HCT116 (cell line): Measurements from ENCODE around the gene TIMP1.

Experiments
- ATF3 ChIP-seq: IDR thresholded peaks from 2 replicates; pipeline ENCODE4 v1.6.1; 2012
- CTCF ChIP-seq, 3 experiments: fragments of 200-600 bp in 1 of 3; sonication (generic) in 1 of 3; IDR thresholded peaks in 2 of 3; conservative IDR thresholded peaks in 1 of 3; 2 replicates each; pipeline ENCODE4 v1.5.1; 2012 to 2017; ENCODE audit warnings: low read depth in 2 of 3, low read length in 2 of 3, antibody characterized with exemption in 1 of 3, borderline replicate concordance in 1 of 3, control low read depth in 1 of 3, mild to moderate bottlenecking in 1 of 3, mixed read lengths in 1 of 3, mixed run types in 1 of 3, moderate library complexity in 1 of 3; ENCODE audit not compliant: insufficient read depth in 1 of 3
- EGR1 ChIP-seq: IDR thresholded peaks from 2 replicates; pipeline ENCODE4 v1.6.1; 2012; ENCODE audit warnings: low read depth
- EZH2 ChIP-seq: fragments of 200-600 bp; sonication (generic); IDR thresholded peaks from 2 replicates; pipeline ENCODE4 v1.6.1; 2017; ENCODE audit warnings: antibody characterized with exemption, mixed run types
- EZH2phosphoT487 ChIP-seq: fragments of 200-600 bp; IDR thresholded peaks from 2 replicates; pipeline ENCODE4 v1.6.1; 2018; ENCODE audit warnings: antibody characterized with exemption, borderline replicate concordance
- JUND ChIP-seq: IDR thresholded peaks from 2 replicates; pipeline ENCODE4 v1.6.1; 2012
- MAX ChIP-seq: IDR thresholded peaks from 2 replicates; pipeline ENCODE4 v1.6.1; 2012
- POLR2A ChIP-seq: IDR thresholded peaks from 2 replicates; pipeline ENCODE4 v1.7.0; 2011; ENCODE audit warnings: borderline replicate concordance; ENCODE audit not compliant: insufficient read depth, insufficient read length; ENCODE audit errors: extremely low read depth
- POLR2AphosphoS5 ChIP-seq: IDR thresholded peaks from 2 replicates; pipeline ENCODE4 v1.6.1; 2011; ENCODE audit warnings: mild to moderate bottlenecking, low read depth, low read length, moderate library complexity
- SIN3A ChIP-seq: IDR thresholded peaks from 2 replicates; pipeline ENCODE4 v1.6.1; 2012; ENCODE audit warnings: low read depth
- SP1 ChIP-seq: IDR thresholded peaks from 2 replicates; pipeline ENCODE4 v1.6.1; 2012; ENCODE audit warnings: low read depth
- YY1 ChIP-seq: IDR thresholded peaks from 2 replicates; pipeline ENCODE4 v1.6.1; 2011; ENCODE audit warnings: low read length, low read depth, moderate library complexity, mild to moderate bottlenecking; ENCODE audit not compliant: insufficient replicate concordance; ENCODE audit errors: extremely low read depth

- TF ChIP-seq CTCF (IDR thresholded peaks at IDR 0.05 in 2 of 3, conservative IDR thresholded peaks at IDR 0.05 in 1 of 3; ENCODE audit: borderline replicate concordance in 1 of 3, insufficient read depth in 1 of 3, low read depth in 2 of 3, low read length in 2 of 3) (no peak), JUND (no peak), EZH2 (no peak), POLR2A (no peak), POLR2AphosphoS5 (no peak), EZH2phosphoT487 (no peak), SP1 (no peak), EGR1 (no peak), SIN3A (no peak), MAX (no peak), ATF3 (no peak), YY1 (no peak)
These were observed 11.4 kb upstream of the TIMP1 start for GRCh38 chrX:47570794-47571193.
